Activated CD8-positive, alpha-beta memory T cell treated with anti-CD3 and anti-CD28 coated beads, Interleukin-2, amount 50 U/mL, for 1 hour (primary cell): ENCODE measurements around the gene SUFU.

Source experiments
- DNase-seq: peaks from one replicate; pipeline ENCODE4 v3.0.0-alpha.2; 2020; ENCODE audit errors: extremely low read depth

Gene SUFU

GRCh38 chr10:102550636-102551210, 47.0 kb downstream of the SUFU start:
- DNase-seq, result no peak

GRCh38 chr10:102552533-102552932, 48.8 kb downstream of the SUFU start:
- no peak for DNase-seq

GRCh38 chr10:102553771-102554170, 50.0 kb downstream of the SUFU start:
- DNase-seq, result no peak

GRCh38 chr10:102554531-102554930, 50.8 kb downstream of the SUFU start:
- DNase-seq, result no peak

- no peak for DNase-seq
Observed at GRCh38 chr10:102555781-102556328, 52.1 kb downstream of the SUFU start.

GRCh38 chr10:102557569-102557968, 53.8 kb downstream of the SUFU start:
- DNase-seq, result no peak

GRCh38 chr10:102559764-102560163, 56.0 kb downstream of the SUFU start:
- DNase-seq, result no peak

- no peak for DNase-seq
Observed at GRCh38 chr10:102564209-102564834, 60.5 kb downstream of the SUFU start.

GRCh38 chr10:102565793-102566192, 62.0 kb downstream of the SUFU start:
- no peak for DNase-seq

GRCh38 chr10:102578782-102579181, 75.0 kb downstream of the SUFU start:
- DNase-seq, result no peak

- DNase-seq, result no peak
Observed at GRCh38 chr10:102579328-102579727, 75.6 kb downstream of the SUFU start.

- DNase-seq, result no peak
Observed at GRCh38 chr10:102580230-102580629, 76.5 kb downstream of the SUFU start.

- no peak for DNase-seq
Observed at GRCh38 chr10:102581401-102581800, 77.6 kb downstream of the SUFU start.

GRCh38 chr10:102581981-102582580, 78.3 kb downstream of the SUFU start:
- no peak for DNase-seq

GRCh38 chr10:102583435-102584417, 80.0 kb downstream of the SUFU start:
- DNase-seq, result peak; percentile 64

GRCh38 chr10:102585026-102585425, 81.3 kb downstream of the SUFU start:
- DNase-seq, result no peak

GRCh38 chr10:102586858-102587257, 83.1 kb downstream of the SUFU start:
- no peak for DNase-seq

- no peak for DNase-seq
Observed at GRCh38 chr10:102588875-102589274, 85.1 kb downstream of the SUFU start.

GRCh38 chr10:102593074-102593803, 89.5 kb downstream of the SUFU start:
- DNase-seq, result no peak

- no peak for DNase-seq
Observed at GRCh38 chr10:102593804-102594079, 90.0 kb downstream of the SUFU start.

- DNase-seq, result no peak
Observed at GRCh38 chr10:102595293-102595692, 91.5 kb downstream of the SUFU start.

- DNase-seq, result no peak
Observed at GRCh38 chr10:102595897-102596296, 92.1 kb downstream of the SUFU start.
